Measurements from ENCODE around the gene PLEKHA7. TPM values are rescaled to one million over a fixed set of nuclear protein-coding genes. Genes with fewer than 3 reads are reported as not detected.

Gene PLEKHA7
- total RNA-seq, 1 donor from 2014 or later, result 25.3 TPM

DNA sequence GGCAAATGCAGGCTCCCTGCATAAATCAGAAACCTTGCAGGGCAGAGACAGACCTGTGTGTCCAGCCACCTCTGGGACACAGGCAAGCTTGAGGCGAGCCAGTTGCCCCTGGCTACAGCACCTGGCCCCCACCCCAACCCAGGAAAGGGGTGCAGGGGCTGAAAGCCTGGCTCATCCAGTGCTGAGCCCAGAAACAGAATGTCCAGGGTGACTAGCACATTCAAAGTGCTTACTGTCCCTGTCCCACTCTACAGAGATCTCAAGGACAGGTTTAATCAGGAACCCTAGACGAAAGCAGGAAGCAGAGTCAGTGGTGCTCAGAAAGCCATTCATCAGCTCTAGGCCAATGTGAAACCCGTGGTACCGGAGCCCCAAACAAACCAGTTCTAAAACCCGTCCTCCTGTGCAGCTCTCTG lies 31.9 kb downstream of the PLEKHA7 start:
- no peak for DNase-seq (ENCODE audit: low read depth)
- H3K27me3 ChIP-seq (ENCODE audit: control insufficient read depth, insufficient read depth, low read length), result no peaks in the 10 kb centered on the region
- no peak overlapping the region for H3K4me3 ChIP-seq (ENCODE audit: low read depth, low read length)
- H3K36me3 ChIP-seq (ENCODE audit: control insufficient read depth, insufficient read depth, low read length), result no peaks in the 10 kb centered on the region
- TF ChIP-seq, protein P1, sequence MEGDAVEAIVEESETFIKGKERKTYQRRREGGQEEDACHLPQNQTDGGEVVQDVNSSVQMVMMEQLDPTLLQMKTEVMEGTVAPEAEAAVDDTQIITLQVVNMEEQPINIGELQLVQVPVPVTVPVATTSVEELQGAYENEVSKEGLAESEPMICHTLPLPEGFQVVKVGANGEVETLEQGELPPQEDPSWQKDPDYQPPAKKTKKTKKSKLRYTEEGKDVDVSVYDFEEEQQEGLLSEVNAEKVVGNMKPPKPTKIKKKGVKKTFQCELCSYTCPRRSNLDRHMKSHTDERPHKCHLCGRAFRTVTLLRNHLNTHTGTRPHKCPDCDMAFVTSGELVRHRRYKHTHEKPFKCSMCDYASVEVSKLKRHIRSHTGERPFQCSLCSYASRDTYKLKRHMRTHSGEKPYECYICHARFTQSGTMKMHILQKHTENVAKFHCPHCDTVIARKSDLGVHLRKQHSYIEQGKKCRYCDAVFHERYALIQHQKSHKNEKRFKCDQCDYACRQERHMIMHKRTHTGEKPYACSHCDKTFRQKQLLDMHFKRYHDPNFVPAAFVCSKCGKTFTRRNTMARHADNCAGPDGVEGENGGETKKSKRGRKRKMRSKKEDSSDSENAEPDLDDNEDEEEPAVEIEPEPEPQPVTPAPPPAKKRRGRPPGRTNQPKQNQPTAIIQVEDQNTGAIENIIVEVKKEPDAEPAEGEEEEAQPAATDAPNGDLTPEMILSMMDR (IDR thresholded peaks at IDR 0.05; ENCODE audit: insufficient read depth, low read length, poor library complexity, severe bottlenecking), result no peak

DNA sequence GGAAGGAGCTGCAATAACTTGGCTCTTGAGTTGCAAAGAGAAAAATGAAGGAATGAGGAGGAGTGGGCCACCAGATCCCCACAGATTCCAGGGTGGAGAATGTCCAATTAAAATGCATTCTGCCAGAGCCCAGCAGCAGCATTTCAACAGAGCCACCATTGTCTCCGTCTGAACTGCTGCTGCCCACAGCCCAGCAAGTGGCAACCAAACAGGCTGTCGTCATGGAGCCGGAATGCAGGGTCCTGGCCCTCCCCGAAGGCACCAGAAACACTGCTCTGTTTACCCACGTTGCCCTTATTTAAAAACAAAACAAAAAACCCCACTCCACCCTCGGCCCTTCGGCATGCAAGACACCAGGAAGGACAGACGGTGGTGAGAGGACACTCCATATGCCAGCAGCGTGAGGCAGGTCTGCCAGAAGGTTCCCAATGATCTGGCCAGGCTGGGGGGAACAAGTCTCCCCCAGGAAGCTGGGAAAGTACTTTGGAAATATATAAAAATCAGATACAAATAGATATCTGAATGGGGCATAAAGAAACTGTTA lies 32.5 kb downstream of the PLEKHA7 start:
- peak; percentile 70 for DNase-seq (ENCODE audit: low read depth)
- TF ChIP-seq, protein P1 (IDR thresholded peaks at IDR 0.05; ENCODE audit: insufficient read depth, low read length, poor library complexity, severe bottlenecking), result no peak
- no peak overlapping the region for H3K4me3 ChIP-seq (ENCODE audit: low read depth, low read length)
- H3K36me3 ChIP-seq (ENCODE audit: control insufficient read depth, insufficient read depth, low read length), result no peaks in the 10 kb centered on the region
- no peaks in the 10 kb centered on the region for H3K27me3 ChIP-seq (ENCODE audit: control insufficient read depth, insufficient read depth, low read length)

DNA sequence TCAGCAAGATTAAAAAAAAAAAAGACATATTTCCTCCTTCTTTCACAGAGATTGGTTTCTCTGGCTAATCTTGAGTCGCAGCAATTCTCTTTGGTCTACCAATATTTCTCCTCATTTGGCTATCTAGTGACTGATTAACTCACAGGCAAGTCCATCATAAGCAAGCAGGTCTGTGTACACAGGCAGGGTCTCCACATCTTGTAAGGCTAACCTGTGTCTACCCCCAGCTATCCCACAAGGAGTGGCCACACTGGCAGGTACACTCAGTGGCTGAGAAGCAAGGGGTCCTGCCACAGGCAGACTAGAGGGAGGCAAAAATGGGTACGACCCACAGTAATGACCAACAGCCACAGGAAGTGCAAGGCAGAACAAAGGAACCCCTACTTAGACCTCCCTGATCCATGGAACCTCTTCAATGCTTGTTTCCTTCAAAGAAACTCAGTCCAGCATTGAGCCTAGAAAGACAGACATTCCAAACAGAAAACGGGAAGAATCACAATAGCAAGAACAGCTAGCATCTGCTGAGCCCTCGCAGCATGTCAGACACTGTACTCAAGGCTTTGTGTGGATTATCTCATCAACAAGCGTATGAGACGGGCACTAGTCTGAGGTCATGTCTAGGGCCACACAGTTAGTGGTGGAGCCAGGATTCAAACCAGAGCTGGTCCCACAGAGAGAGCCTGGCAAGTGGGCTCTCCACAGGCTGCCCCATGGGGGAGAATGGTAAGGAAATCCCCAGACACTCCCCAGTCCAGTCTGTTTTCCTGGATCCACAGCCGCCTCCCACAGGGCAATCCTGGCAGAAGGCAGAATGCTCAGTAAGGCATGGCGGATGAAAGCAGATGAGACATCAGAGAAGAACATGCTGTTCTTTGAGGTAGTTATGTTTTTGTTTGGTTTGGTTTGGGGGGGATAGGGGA lies 34.3 kb downstream of the PLEKHA7 start:
- TF ChIP-seq, protein P1 (IDR thresholded peaks at IDR 0.05; ENCODE audit: insufficient read depth, low read length, poor library complexity, severe bottlenecking), result no peak
- H3K36me3 ChIP-seq (ENCODE audit: control insufficient read depth, insufficient read depth, low read length), result no peaks in the 10 kb centered on the region
- H3K4me3 ChIP-seq (ENCODE audit: low read depth, low read length), result no peak overlapping the region
- no peaks in the 10 kb centered on the region for H3K27me3 ChIP-seq (ENCODE audit: control insufficient read depth, insufficient read depth, low read length)
- DNase-seq (ENCODE audit: low read depth), result no peak

DNA sequence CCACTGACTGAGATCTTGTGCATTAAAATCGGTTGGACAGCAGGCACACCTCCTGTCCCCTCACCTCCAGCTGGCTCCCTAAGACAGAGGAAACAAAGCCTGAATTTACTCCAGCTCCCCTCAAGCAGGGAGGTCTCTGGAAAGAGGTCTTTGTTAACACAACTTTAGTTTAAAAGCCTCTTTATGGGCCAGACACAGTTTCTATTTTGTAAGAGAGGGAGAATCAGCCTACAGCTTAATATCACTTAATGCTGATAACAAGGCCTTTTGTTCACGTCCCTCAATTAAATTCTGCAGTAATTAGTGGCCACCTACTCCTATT lies 36.3 kb downstream of the PLEKHA7 start:
- no peaks in the 10 kb centered on the region for H3K27me3 ChIP-seq (ENCODE audit: control insufficient read depth, insufficient read depth, low read length)
- TF ChIP-seq, protein P1 (IDR thresholded peaks at IDR 0.05; ENCODE audit: insufficient read depth, low read length, poor library complexity, severe bottlenecking), result no peak
- H3K4me3 ChIP-seq (ENCODE audit: low read depth, low read length), result no peak overlapping the region
- no peak for DNase-seq (ENCODE audit: low read depth)
- no peaks in the 10 kb centered on the region for H3K36me3 ChIP-seq (ENCODE audit: control insufficient read depth, insufficient read depth, low read length)

DNA sequence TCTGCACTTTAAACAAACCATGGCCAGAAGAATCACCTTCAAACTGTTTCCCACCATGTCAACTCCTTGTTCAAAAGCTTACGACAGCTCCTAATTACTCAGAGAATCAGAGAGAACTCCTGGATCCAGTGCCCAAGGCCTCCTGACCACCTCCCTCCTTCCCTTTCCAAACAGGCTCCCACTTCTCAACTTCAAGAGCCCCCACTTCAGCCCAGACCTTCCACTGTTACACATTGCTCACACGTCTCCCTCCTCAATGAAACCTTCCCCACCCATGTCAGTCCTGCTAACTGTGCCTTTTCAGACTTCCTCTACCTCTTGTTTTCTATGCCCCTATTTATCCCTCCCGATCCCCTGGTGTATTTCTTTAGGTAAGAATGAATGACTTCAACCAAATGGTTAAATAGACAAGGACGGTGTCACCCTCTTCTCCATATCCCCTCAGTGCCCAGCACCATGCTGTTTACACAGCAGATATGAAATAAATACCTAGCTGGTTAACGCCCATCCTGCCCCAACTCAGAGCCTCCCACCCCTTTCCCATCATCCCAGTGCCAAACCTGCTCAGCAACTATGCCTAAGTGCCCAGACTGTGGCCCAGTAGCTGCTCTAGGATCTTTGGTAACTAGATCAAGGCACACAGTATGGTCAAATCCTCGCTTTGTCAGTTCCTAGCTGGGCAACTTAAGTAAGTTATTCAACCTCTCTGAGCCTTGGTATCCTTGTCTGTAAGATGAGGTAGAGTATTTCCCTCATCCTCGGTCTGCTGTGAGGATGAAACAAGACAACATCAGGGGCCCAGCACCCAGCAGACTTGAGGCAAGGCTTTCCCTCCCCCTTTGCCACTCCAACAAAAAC lies 36.8 kb downstream of the PLEKHA7 start:
- TF ChIP-seq, protein P1 (IDR thresholded peaks at IDR 0.05; ENCODE audit: insufficient read depth, low read length, poor library complexity, severe bottlenecking), result no peak
- Histone ChIP-seq H3K36me3 (ENCODE audit: control insufficient read depth, insufficient read depth, low read length) (no peaks in the 10 kb centered on the region), H3K4me3 (ENCODE audit: low read depth, low read length) (no peak overlapping the region), H3K27me3 (ENCODE audit: control insufficient read depth, insufficient read depth, low read length) (no peaks in the 10 kb centered on the region)
- no peak for DNase-seq (ENCODE audit: low read depth)
